ENCODE measurements around the gene ANOS1. TPM values are rescaled to one million over a fixed set of nuclear protein-coding genes. Genes with fewer than 3 reads are reported as not detected.

The ANOS1 gene
- total and polyA plus RNA-seq, 2 of the 8 experiments (the other 6 are each of a cell fraction or from before 2014, with no cell fraction given): 34.4 to 59.0 TPM

- Histone ChIP-seq H3K79me2 (ENCODE audit: control insufficient read depth in 1 of 2, insufficient read depth in 2 of 2, low read length in 2 of 2) (peaks cover 0 to 2% of the 10 kb centered on the region in 2 experiments; a peak in 2 of 4 replicates), H4K8ac (ENCODE audit: extremely low read depth, insufficient read depth, low read length) (no peak overlapping the region), H2BK12ac (ENCODE audit: low read depth, low read length) (no peak overlapping the region), H2AFZ (ENCODE audit: low read length) (no peak overlapping the region), H3K4me1 (replicated peaks in 1 of 4; ENCODE audit: control insufficient read depth in 3 of 4, insufficient read depth in 4 of 4, low read length in 3 of 4) (no peaks in the 10 kb centered on the region), H3K79me1 (ENCODE audit: low read depth, low read length) (no peaks in the 10 kb centered on the region), H4K20me1 (replicated peaks in 1 of 2; ENCODE audit: control insufficient read depth in 1 of 2, insufficient read depth in 2 of 2, low read length in 2 of 2) (no peaks in the 10 kb centered on the region), H3K36me3 (ENCODE audit: control insufficient read depth in 2 of 4, insufficient read depth in 4 of 4, low read length in 3 of 4) (no peaks in the 10 kb centered on the region), H3K23ac (ENCODE audit: insufficient read length) (no peak overlapping the region), H2BK120ac (replicated peaks; ENCODE audit: low read depth, low read length) (no peak overlapping the region), H3K4me3 (ENCODE audit: extremely low read depth in 1 of 4, insufficient read depth in 2 of 4, low read depth in 3 of 4, low read length in 4 of 4) (no peak overlapping the region), H4K91ac (replicated peaks; ENCODE audit: insufficient read length, low read length) (no peak overlapping the region), H2BK15ac (ENCODE audit: low read length) (no peak overlapping the region), H3K9me3 (ENCODE audit: insufficient read depth in 2 of 2, low read depth in 1 of 2, low read length in 1 of 2) (no peaks in the 10 kb centered on the region), H3K18ac (ENCODE audit: extremely low read depth, low read length) (no peak overlapping the region), H3K27me3 (replicated peaks in 1 of 4; ENCODE audit: control insufficient read depth in 3 of 4, extremely low read depth in 1 of 4, insufficient read depth in 3 of 4, low read length in 3 of 4) (no peaks in the 10 kb centered on the region), H3K9ac (replicated peaks in 1 of 4; ENCODE audit: extremely low read depth in 1 of 4, low read depth in 3 of 4, low read length in 3 of 4) (no peak overlapping the region), H3K23me2 (ENCODE audit: low read depth, low read length) (no peaks in the 10 kb centered on the region), H2BK20ac (ENCODE audit: low read length) (no peak overlapping the region), H3K4me2 (ENCODE audit: insufficient read depth in 1 of 2, low read depth in 2 of 2, low read length in 2 of 2) (no peak overlapping the region), H4K5ac (ENCODE audit: insufficient read length, low read depth, low read length) (no peak overlapping the region), H3K4ac (replicated peaks; ENCODE audit: insufficient read length, low read depth, low read length) (no peak overlapping the region), H2AK5ac (ENCODE audit: low read depth, low read length) (no peak overlapping the region), H3K27ac (ENCODE audit: low read depth, low read length) (no peak overlapping the region), H2BK5ac (ENCODE audit: low read depth, low read length) (no peak overlapping the region), H3K56ac (replicated peaks; ENCODE audit: insufficient read length, low read depth, low read length) (no peak overlapping the region), H3K14ac (ENCODE audit: insufficient read length) (no peak overlapping the region)
- CTCF ChIA-PET (ENCODE audit: partially characterized antibody): no interaction called here
- TF ChIP-seq SAP30 (IDR thresholded peaks at IDR 0.05; ENCODE audit: insufficient read depth, insufficient replicate concordance, low read length): no peak
- POLR2A ChIA-PET (ENCODE audit: partially characterized antibody): no interaction called here
- FAIRE-seq (no peak), DNase-seq (ENCODE audit: low read depth in 1 of 2, low spot score in 2 of 2) (no peak)
- WGBS, 2 experiments (ENCODE audit: extremely low coverage in 1 of 2, insufficient coverage in 1 of 2, insufficient read length in 1 of 2, insufficient replicate concordance in 2 of 2, low coverage in 1 of 2, low lambda C conversion rate in 2 of 2, missing lambda C conversion rate in 1 of 2): 88% methylated on average over 2 of the region's 2 CpGs; no CpG with 5 or more reads in 1 of the 2 experiments
Measured at GRCh38 chrX:8607326-8607725, 124.6 kb downstream of the ANOS1 start.
